Measurements from ENCODE around the gene ADCYAP1R1. TPM values are rescaled to one million over a fixed set of nuclear protein-coding genes. Genes with fewer than 3 reads are reported as not detected.

ADCYAP1R1 gene
- total RNA-seq, 1 donor from 2014 or later = 39.3 TPM

DNA sequence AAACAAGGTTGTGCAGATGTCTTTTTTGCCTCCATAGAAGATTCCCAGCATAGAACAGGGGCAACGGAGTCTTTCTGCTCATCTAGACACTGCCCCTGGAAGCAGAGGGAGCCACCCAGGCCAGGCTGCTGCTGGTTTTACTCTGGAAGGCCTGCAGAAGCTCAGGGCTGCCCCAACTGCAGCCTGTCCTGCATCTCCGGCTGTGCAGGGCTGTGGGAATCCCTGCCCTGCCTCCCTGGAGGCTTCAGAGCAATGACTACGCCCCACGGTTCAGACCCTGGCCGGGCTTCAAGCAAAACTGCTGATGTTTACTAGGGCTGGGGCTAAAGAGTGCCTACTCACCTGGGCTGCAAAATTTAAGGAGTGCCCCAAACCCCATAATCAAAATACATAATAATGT is 44.5 kb upstream of the ADCYAP1R1 start:
- Mint-ChIP-seq H3K27ac (ENCODE audit: unreplicated experiment) (no peak overlapping the region), H3K4me3 (ENCODE audit: unreplicated experiment) (no peak overlapping the region), H3K27me3 (ENCODE audit: unreplicated experiment) (peaks cover 5% of the 10 kb centered on the region), H3K4me1 (ENCODE audit: unreplicated experiment) (peaks cover 13% of the 10 kb centered on the region), H3K9me3 (ENCODE audit: unreplicated experiment) (no peaks in the 10 kb centered on the region), H3K36me3 (ENCODE audit: low read depth, unreplicated experiment) (no peaks in the 10 kb centered on the region)
- TF ChIP-seq, protein P1, sequence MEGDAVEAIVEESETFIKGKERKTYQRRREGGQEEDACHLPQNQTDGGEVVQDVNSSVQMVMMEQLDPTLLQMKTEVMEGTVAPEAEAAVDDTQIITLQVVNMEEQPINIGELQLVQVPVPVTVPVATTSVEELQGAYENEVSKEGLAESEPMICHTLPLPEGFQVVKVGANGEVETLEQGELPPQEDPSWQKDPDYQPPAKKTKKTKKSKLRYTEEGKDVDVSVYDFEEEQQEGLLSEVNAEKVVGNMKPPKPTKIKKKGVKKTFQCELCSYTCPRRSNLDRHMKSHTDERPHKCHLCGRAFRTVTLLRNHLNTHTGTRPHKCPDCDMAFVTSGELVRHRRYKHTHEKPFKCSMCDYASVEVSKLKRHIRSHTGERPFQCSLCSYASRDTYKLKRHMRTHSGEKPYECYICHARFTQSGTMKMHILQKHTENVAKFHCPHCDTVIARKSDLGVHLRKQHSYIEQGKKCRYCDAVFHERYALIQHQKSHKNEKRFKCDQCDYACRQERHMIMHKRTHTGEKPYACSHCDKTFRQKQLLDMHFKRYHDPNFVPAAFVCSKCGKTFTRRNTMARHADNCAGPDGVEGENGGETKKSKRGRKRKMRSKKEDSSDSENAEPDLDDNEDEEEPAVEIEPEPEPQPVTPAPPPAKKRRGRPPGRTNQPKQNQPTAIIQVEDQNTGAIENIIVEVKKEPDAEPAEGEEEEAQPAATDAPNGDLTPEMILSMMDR (IDR thresholded peaks at IDR 0.05; ENCODE audit: unreplicated experiment) = no peak
- no peak for DNase-seq (ENCODE audit: low spot score)

DNA sequence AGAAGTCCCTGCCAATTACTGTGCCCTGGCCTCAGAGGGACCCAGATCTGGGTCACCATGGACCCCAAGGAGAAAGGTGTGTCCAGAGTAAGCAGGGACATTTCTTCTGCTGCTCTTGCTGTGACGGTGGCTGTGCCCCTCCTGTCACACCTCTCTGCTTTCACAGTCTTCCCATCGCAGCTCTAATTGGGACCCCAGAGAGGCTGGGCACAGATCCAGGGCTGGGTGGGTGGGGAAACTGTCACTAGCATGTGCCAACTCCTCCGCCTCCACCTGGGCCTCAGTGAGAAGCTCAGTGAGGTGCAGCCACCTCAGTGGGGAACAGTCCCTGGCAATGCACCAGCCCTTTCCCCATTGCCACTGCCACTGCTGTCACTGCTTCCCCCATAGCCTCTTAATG is 37.3 kb upstream of the ADCYAP1R1 start:
- Mint-ChIP-seq H3K36me3 (ENCODE audit: low read depth, unreplicated experiment) (no peaks in the 10 kb centered on the region), H3K27ac (ENCODE audit: unreplicated experiment) (no peak overlapping the region), H3K4me1 (ENCODE audit: unreplicated experiment) (no peaks in the 10 kb centered on the region), H3K9me3 (ENCODE audit: unreplicated experiment) (no peaks in the 10 kb centered on the region), H3K27me3 (ENCODE audit: unreplicated experiment) (peaks cover 2% of the 10 kb centered on the region), H3K4me3 (ENCODE audit: unreplicated experiment) (no peak overlapping the region)
- TF ChIP-seq, protein P1 (IDR thresholded peaks at IDR 0.05; ENCODE audit: unreplicated experiment) = no peak
- DNase-seq (ENCODE audit: low spot score) = no peak

- H3K27ac Mint-ChIP-seq (ENCODE audit: unreplicated experiment) = no peak overlapping the region
- TF ChIP-seq, protein P1 (IDR thresholded peaks at IDR 0.05; ENCODE audit: unreplicated experiment) = no peak
- peaks cover 5% of the 10 kb centered on the region for H3K4me1 Mint-ChIP-seq (ENCODE audit: unreplicated experiment)
- no peak overlapping the region for H3K4me3 Mint-ChIP-seq (ENCODE audit: unreplicated experiment)
- H3K36me3 Mint-ChIP-seq (ENCODE audit: low read depth, unreplicated experiment) = no peaks in the 10 kb centered on the region
- no peak for DNase-seq (ENCODE audit: low spot score)
- H3K27me3 Mint-ChIP-seq (ENCODE audit: unreplicated experiment) = peaks cover 1% of the 10 kb centered on the region
- H3K9me3 Mint-ChIP-seq (ENCODE audit: unreplicated experiment) = no peaks in the 10 kb centered on the region
Measured at GRCh38 chr7:31017032-31017675, 35.0 kb upstream of the ADCYAP1R1 start.

GRCh38 chr7:31017721-31018120 is 34.4 kb upstream of the ADCYAP1R1 start:
- Mint-ChIP-seq H3K27ac (ENCODE audit: unreplicated experiment) (peak overlapping the region; percentile 24), H3K36me3 (ENCODE audit: low read depth, unreplicated experiment) (no peaks in the 10 kb centered on the region), H3K4me1 (ENCODE audit: unreplicated experiment) (peaks cover 5% of the 10 kb centered on the region), H3K4me3 (ENCODE audit: unreplicated experiment) (no peak overlapping the region), H3K9me3 (ENCODE audit: unreplicated experiment) (no peaks in the 10 kb centered on the region), H3K27me3 (ENCODE audit: unreplicated experiment) (peaks cover 1% of the 10 kb centered on the region)
- TF ChIP-seq, protein P1 (IDR thresholded peaks at IDR 0.05; ENCODE audit: unreplicated experiment) = no peak
- no peak for DNase-seq (ENCODE audit: low spot score)

DNA sequence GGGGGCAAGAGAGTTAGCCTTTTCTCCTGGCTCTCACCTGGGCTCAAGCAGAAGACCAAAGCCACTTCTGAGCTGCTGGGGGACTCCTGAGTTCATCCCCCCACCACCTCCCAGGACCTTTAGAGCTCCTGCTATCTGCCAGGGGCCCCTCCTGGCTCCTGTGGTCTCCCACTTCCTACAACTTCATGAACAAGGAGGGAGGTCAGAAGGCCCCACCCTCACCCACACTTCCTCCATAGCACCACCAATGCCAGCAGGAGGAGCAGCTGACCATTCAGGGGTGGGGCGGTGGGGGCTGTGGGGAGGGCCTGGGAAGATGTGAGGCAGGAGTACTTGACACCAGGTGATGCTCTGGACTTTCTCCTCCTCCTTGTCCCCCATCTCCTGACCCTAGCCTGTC is 32.6 kb upstream of the ADCYAP1R1 start:
- TF ChIP-seq, protein P1 (IDR thresholded peaks at IDR 0.05; ENCODE audit: unreplicated experiment) = no peak
- Mint-ChIP-seq H3K4me3 (ENCODE audit: unreplicated experiment) (no peak overlapping the region), H3K36me3 (ENCODE audit: low read depth, unreplicated experiment) (no peaks in the 10 kb centered on the region), H3K27me3 (ENCODE audit: unreplicated experiment) (peaks cover 1% of the 10 kb centered on the region), H3K27ac (ENCODE audit: unreplicated experiment) (no peak overlapping the region), H3K4me1 (ENCODE audit: unreplicated experiment) (peaks cover 5% of the 10 kb centered on the region), H3K9me3 (ENCODE audit: unreplicated experiment) (no peaks in the 10 kb centered on the region)
- no peak for DNase-seq (ENCODE audit: low spot score)

All from endothelial cell (in vitro differentiated cells).